Neural progenitor cell (in vitro differentiated cells): ENCODE measurements around the gene PAQR5. TPM values are rescaled to one million over a fixed set of nuclear protein-coding genes. Genes with fewer than 3 reads are reported as not detected.

Experiments used
- DNase-seq: peaks from one replicate; pipeline ENCODE4 v3.0.0-alpha.2; 2016; ENCODE audit warnings: low spot score
- H2AFZ ChIP-seq: fragments of 200-600 bp; sonication (generic); replicated peaks from 2 replicates; pipeline ENCODE4 v1.6.1; 2016; ENCODE audit warnings: antibody characterized with exemption
- H3F3A ChIP-seq: fragments of 200-600 bp; sonication (generic); 2 replicates; pipeline ENCODE4 v1.6.1; 2016; ENCODE audit warnings: antibody characterized with exemption, low read depth
- H3K27ac ChIP-seq: fragments of 200-600 bp; sonication (generic); 2 replicates; pipeline ENCODE4 v1.5.1; 2016; ENCODE audit warnings: mild to moderate bottlenecking
- H3K27me3 ChIP-seq: fragments of 200-600 bp; sonication (generic); 2 replicates; pipeline ENCODE4 v1.6.1; 2016; ENCODE audit warnings: mild to moderate bottlenecking, moderate library complexity
- H3K36me3 ChIP-seq: fragments of 200-600 bp; sonication (generic); 2 replicates; pipeline ENCODE4 v1.5.1; 2016
- H3K4me1 ChIP-seq: fragments of 200-600 bp; sonication (generic); 2 replicates; pipeline ENCODE4 v1.6.1; 2016; ENCODE audit warnings: mixed run types
- H3K4me2 ChIP-seq: fragments of 200-600 bp; sonication (generic); 2 replicates; pipeline ENCODE4 v1.6.1; 2016
- H3K4me3 ChIP-seq: fragments of 200-600 bp; sonication (generic); 2 replicates; pipeline ENCODE4 v1.5.1; 2016
- H3K79me2 ChIP-seq: fragments of 200-600 bp; sonication (generic); 2 replicates; pipeline ENCODE4 v1.6.1; 2016; ENCODE audit warnings: low read depth
- H3K9ac ChIP-seq: fragments of 200-600 bp; sonication (generic); 2 replicates; pipeline ENCODE4 v1.6.1; 2016
- H3K9me3 ChIP-seq: fragments of 200-600 bp; sonication (generic); 2 replicates; pipeline ENCODE4 v1.5.1; 2016; ENCODE audit warnings: low read depth
- H4K20me1 ChIP-seq: fragments of 200-600 bp; sonication (generic); 2 replicates; pipeline ENCODE4 v1.6.1; 2016; ENCODE audit warnings: low read depth
- H3K27ac Mint-ChIP-seq: 3 replicates; pipeline ENCODE4 v1.8.0; 2021; ENCODE audit warnings: mixed read lengths
- H3K27me3 Mint-ChIP-seq: 2 replicates; pipeline ENCODE4 v1.8.0; 2022; ENCODE audit warnings: low read depth, mild to moderate bottlenecking, inconsistent platforms, moderate library complexity, mixed read lengths; ENCODE audit not compliant: insufficient read depth
- H3K36me3 Mint-ChIP-seq: 3 replicates; pipeline ENCODE4 v1.8.0; 2021; ENCODE audit warnings: mixed read lengths
- H3K4me1 Mint-ChIP-seq: 3 replicates; pipeline ENCODE4 v1.8.0; 2021; ENCODE audit warnings: mixed read lengths
- H3K4me3 Mint-ChIP-seq: 3 replicates; pipeline ENCODE4 v1.8.0; 2021; ENCODE audit warnings: mild to moderate bottlenecking, moderate library complexity, mixed read lengths
- H3K9me3 Mint-ChIP-seq: 3 replicates; pipeline ENCODE4 v1.8.0; 2020; ENCODE audit warnings: mixed read lengths
- EZH2 ChIP-seq: fragments of 200-600 bp; sonication (generic); IDR thresholded peaks from 2 replicates; pipeline ENCODE4 v1.6.1; 2017; ENCODE audit warnings: antibody characterized with exemption, mild to moderate bottlenecking, moderate library complexity
- EZH2phosphoT487 ChIP-seq: fragments of 200-600 bp; sonication (generic); IDR thresholded peaks from 2 replicates; pipeline ENCODE4 v1.6.1; 2017; ENCODE audit warnings: antibody characterized with exemption
- total RNA-seq: library from RNA; depleted of rRNA; stranded (reverse); fragments of >200 nt; gene quantifications from 2 replicates; pipeline ENCODE4 v1.2.3, GENCODE V29; 2015; ENCODE audit warnings: low replicate concordance
- TF ChIP-seq, protein P1 (sequence below): fragments of 200-600 bp; sonication (generic); IDR thresholded peaks from 2 replicates; pipeline ENCODE4 v1.5.1; 2017; ENCODE audit warnings: antibody characterized with exemption, mild to moderate bottlenecking

PAQR5 gene
- total RNA-seq, 1 donor from 2014 or later: 1.4 TPM

DNA sequence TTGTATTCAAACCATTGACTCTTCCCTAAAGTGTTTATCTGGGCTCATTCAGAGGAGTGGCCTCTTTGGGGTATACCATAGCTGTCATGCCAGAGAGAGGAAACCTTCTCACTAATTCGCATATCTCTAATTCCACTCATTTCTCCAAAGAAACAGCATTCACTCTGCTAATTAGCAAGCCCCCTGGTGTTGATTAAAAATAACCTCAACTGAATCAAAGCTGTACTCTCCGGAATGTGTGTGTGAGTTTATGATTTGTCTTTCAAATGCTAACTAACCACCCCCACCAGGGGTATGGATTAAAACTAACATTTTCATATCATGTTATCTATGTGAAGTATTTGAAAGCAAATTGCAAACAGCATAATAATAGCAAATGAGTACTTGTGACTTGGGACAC, 45.5 kb downstream of the PAQR5 start:
- no peak overlapping the region for H3K27ac Mint-ChIP-seq
- Histone ChIP-seq H3K79me2 (no peaks in the 10 kb centered on the region), H3K9ac (no peak overlapping the region), H3K36me3 (no peaks in the 10 kb centered on the region), H3K4me2 (no peak overlapping the region), H3K27ac (no peak overlapping the region), H4K20me1 (no peaks in the 10 kb centered on the region), H3K4me3 (no peak overlapping the region), H3F3A (no peaks in the 10 kb centered on the region), H3K4me1 (peaks cover 6% of the 10 kb centered on the region), H3K9me3 (no peaks in the 10 kb centered on the region), H3K27me3 (no peaks in the 10 kb centered on the region), H2AFZ (no peak overlapping the region)
- no peaks in the 10 kb centered on the region for H3K9me3 Mint-ChIP-seq
- peaks cover 9% of the 10 kb centered on the region for H3K27me3 Mint-ChIP-seq
- DNase-seq: no peak
- peaks cover 23% of the 10 kb centered on the region for H3K4me1 Mint-ChIP-seq
- H3K36me3 Mint-ChIP-seq: no peaks in the 10 kb centered on the region
- no peak overlapping the region for H3K4me3 Mint-ChIP-seq
- TF ChIP-seq EZH2phosphoT487 (no peak), EZH2 (no peak)
- TF ChIP-seq, protein P1, sequence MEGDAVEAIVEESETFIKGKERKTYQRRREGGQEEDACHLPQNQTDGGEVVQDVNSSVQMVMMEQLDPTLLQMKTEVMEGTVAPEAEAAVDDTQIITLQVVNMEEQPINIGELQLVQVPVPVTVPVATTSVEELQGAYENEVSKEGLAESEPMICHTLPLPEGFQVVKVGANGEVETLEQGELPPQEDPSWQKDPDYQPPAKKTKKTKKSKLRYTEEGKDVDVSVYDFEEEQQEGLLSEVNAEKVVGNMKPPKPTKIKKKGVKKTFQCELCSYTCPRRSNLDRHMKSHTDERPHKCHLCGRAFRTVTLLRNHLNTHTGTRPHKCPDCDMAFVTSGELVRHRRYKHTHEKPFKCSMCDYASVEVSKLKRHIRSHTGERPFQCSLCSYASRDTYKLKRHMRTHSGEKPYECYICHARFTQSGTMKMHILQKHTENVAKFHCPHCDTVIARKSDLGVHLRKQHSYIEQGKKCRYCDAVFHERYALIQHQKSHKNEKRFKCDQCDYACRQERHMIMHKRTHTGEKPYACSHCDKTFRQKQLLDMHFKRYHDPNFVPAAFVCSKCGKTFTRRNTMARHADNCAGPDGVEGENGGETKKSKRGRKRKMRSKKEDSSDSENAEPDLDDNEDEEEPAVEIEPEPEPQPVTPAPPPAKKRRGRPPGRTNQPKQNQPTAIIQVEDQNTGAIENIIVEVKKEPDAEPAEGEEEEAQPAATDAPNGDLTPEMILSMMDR: no peak

DNA sequence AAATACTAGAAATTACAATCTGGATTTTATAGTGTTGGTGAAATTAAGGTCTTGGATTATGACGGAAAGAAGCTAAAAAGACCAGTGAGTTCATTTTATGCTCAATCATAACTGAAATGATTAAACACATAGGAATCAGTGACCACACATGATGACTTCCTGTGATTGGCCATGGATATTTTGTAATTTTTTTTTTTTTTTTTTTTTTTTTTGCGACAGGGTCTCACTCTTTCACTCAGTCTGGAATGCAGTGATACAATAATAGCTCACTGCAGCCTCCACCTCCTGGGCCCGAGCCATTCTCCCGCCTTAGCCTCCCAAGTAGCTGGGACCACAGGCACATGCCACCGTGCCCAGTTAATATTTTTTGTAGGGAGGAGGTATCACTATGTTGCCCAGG, 47.4 kb downstream of the PAQR5 start:
- no peaks in the 10 kb centered on the region for H3K27me3 ChIP-seq
- no peaks in the 10 kb centered on the region for H4K20me1 ChIP-seq
- no peaks in the 10 kb centered on the region for H3K79me2 ChIP-seq
- H3K9ac ChIP-seq: no peak overlapping the region
- TF ChIP-seq EZH2 (no peak), EZH2phosphoT487 (no peak)
- TF ChIP-seq, protein P1: no peak
- H3K9me3 Mint-ChIP-seq: no peaks in the 10 kb centered on the region
- H3K4me3 Mint-ChIP-seq: no peak overlapping the region
- H3K27ac ChIP-seq: no peak overlapping the region
- no peaks in the 10 kb centered on the region for H3K36me3 ChIP-seq
- peaks cover 10% of the 10 kb centered on the region for H3K27me3 Mint-ChIP-seq
- H3K36me3 Mint-ChIP-seq: no peaks in the 10 kb centered on the region
- peaks cover 23% of the 10 kb centered on the region for H3K4me1 Mint-ChIP-seq
- peaks cover 6% of the 10 kb centered on the region for H3K4me1 ChIP-seq
- no peak for DNase-seq
- no peak overlapping the region for H3K4me3 ChIP-seq
- H3K4me2 ChIP-seq: no peak overlapping the region
- H3K27ac Mint-ChIP-seq: no peak overlapping the region
- H3K9me3 ChIP-seq: no peaks in the 10 kb centered on the region
- H3F3A ChIP-seq: no peaks in the 10 kb centered on the region
- H2AFZ ChIP-seq: no peak overlapping the region

DNA sequence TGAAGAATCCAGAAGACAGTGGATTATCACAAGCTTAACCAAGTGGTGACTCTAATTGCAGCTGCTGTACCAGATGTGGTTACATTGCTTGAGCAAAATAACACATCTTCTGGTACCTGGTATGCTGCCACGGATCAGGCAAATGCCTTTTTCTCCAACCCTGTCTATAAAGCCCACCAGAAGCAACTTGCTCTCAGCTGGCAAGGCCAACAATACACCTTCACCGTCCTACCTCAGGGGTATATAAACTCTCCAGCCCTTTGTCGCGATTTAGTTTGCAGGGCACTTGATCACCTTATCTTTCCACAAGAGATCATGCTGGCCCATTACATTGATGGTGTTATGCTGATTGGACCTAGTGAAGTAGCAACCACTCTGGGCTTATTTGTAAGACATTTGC, 52.6 kb downstream of the PAQR5 start:
- Histone ChIP-seq H3K79me2 (no peaks in the 10 kb centered on the region), H3K9me3 (no peaks in the 10 kb centered on the region), H3K4me2 (no peak overlapping the region), H4K20me1 (no peaks in the 10 kb centered on the region), H3K4me3 (no peak overlapping the region), H3K27ac (no peak overlapping the region), H3K9ac (no peak overlapping the region), H3K4me1 (no peaks in the 10 kb centered on the region), H2AFZ (no peak overlapping the region), H3K27me3 (no peaks in the 10 kb centered on the region), H3K36me3 (no peaks in the 10 kb centered on the region), H3F3A (no peaks in the 10 kb centered on the region)
- peaks cover 4% of the 10 kb centered on the region for H3K27me3 Mint-ChIP-seq
- TF ChIP-seq EZH2phosphoT487 (no peak), EZH2 (no peak)
- TF ChIP-seq, protein P1: no peak
- DNase-seq: no peak
- no peaks in the 10 kb centered on the region for H3K4me1 Mint-ChIP-seq
- no peaks in the 10 kb centered on the region for H3K36me3 Mint-ChIP-seq
- no peak overlapping the region for H3K4me3 Mint-ChIP-seq
- no peaks in the 10 kb centered on the region for H3K9me3 Mint-ChIP-seq
- H3K27ac Mint-ChIP-seq: no peak overlapping the region
